Activated CD8-positive, alpha-beta T cell treated with anti-CD3 and anti-CD28 coated beads for 36 hours (primary cell): ENCODE measurements around the gene APOC3. TPM values are rescaled to one million over a fixed set of nuclear protein-coding genes. Genes with fewer than 3 reads are reported as not detected.
"Not testable (repeated sequence)": the region's sequence is repeated elsewhere in the genome, so short reads cannot be mapped to it uniquely, and the experiment has no call there.

Experiments used
- ATAC-seq: fragments of 200-7000 bp; cut with Tn5 transposase; one replicate; pipeline ENCODE4 v1.10.0; 2021; ENCODE audit warnings: mild to moderate bottlenecking, moderate library complexity
- CTCF ChIA-PET: fragments of 350-600 bp; sonication (Branson Sonifier 250); formaldehyde crosslinking; loops from one replicate; lab custom pipeline; 2021; ENCODE audit warnings: antibody characterized with exemption; lab: Charles Lee
- POLR2A ChIA-PET: fragments of 350-600 bp; sonication (Branson Sonifier 250); formaldehyde crosslinking; loops from one replicate; lab custom pipeline; 2021; ENCODE audit warnings: antibody characterized with exemption; lab: Charles Lee
- DNase-seq: peaks from one replicate; pipeline ENCODE4 v3.0.0-alpha.2; 2020
- H3K27ac Mint-ChIP-seq: one replicate; pipeline ENCODE4 v1.8.0; 2021; ENCODE audit warnings: mild to moderate bottlenecking, mixed read lengths
- H3K27me3 Mint-ChIP-seq: one replicate; pipeline ENCODE4 v1.8.0; 2021; ENCODE audit warnings: mixed read lengths
- H3K36me3 Mint-ChIP-seq: one replicate; pipeline ENCODE4 v1.8.0; 2021; ENCODE audit warnings: low read depth, mixed read lengths
- H3K4me1 Mint-ChIP-seq: one replicate; pipeline ENCODE4 v1.8.0; 2021; ENCODE audit warnings: low read depth, mixed read lengths
- H3K4me3 Mint-ChIP-seq: one replicate; pipeline ENCODE4 v1.8.0; 2021; ENCODE audit warnings: mild to moderate bottlenecking, moderate library complexity, mixed read lengths
- H3K9me3 Mint-ChIP-seq: one replicate; pipeline ENCODE4 v1.8.0; 2021; ENCODE audit warnings: mixed read lengths
- CTCF ChIP-seq: fragments of 200-600 bp; IDR thresholded peaks from one replicate; pipeline ENCODE4 v1.8.0; 2022; ENCODE audit warnings: antibody characterized with exemption, mild to moderate bottlenecking
- intact Hi-C: fragments of 100-400 bp; cut with micrococcal nuclease; formaldehyde crosslinking; loops from one replicate; pipeline ENCODE4 v1.10.0; 2022
- total RNA-seq, 2 experiments: library from RNA; stranded (reverse); gene quantifications; one replicate each; pipeline ENCODE4 v1.2.3, GENCODE V29; 2021

APOC3 gene
- total RNA-seq, 2 experiments from 2014 or later, result not detected

DNA sequence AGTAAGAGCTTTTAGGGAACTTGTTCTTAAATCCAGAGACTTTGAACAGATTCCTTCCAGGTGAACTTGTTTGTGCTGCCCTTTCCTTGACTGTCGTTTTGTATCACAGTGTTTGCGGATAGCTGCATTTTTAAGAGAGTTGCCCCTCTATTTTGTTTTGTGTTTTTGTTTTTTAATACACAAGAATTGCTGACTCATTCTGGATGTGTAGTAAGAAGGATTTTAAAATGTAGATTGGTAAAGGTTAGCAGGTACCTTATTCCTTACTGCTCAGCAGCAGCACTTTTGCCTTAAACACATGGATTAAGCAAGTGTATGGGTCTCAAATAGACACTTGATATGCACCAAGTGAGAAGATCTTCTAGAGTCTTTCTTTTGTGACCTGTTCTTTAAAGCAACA is 29.1 kb upstream of the APOC3 start:
- Mint-ChIP-seq H3K27me3 (peaks cover 6% of the 10 kb centered on the region), H3K36me3 (no peaks in the 10 kb centered on the region), H3K4me1 (no peaks in the 10 kb centered on the region), H3K4me3 (no peak overlapping the region), H3K9me3 (no peaks in the 10 kb centered on the region), H3K27ac (no peak overlapping the region)
- ATAC-seq (no peak), DNase-seq (no peak)
- TF ChIP-seq CTCF, result no peak
- ChIA-PET POLR2A (interaction anchor here (1.1 kb wide), 1 partner anchor 14 kb away, joined by 3 read pairs; no protein-coding TSS in a partner anchor), CTCF (interaction anchor here (1.7 to 2.8 kb wide), 3 partner anchors 10 to 305 kb away, joined by 5 to 17 read pairs (median 10); partner anchors contain the start of gene APOA5)
- intact Hi-C loops, result no loop called here

GRCh38 chr11:116801662-116802061 is 28.0 kb upstream of the APOC3 start:
- intact Hi-C loops, H3K9me3 Mint-ChIP-seq, H3K4me3 Mint-ChIP-seq, H3K27me3 Mint-ChIP-seq, H3K4me1 Mint-ChIP-seq, ATAC-seq, H3K27ac Mint-ChIP-seq, DNase-seq, H3K36me3 Mint-ChIP-seq, POLR2A ChIA-PET: not testable (repeated sequence)
- CTCF ChIA-PET, result interaction anchor here (0.8 to 1.0 kb wide), 2 partner anchors 10 to 14 kb away, joined by 3 to 6 read pairs; partner anchors contain the start of genes APOA5 and ZPR1

DNA sequence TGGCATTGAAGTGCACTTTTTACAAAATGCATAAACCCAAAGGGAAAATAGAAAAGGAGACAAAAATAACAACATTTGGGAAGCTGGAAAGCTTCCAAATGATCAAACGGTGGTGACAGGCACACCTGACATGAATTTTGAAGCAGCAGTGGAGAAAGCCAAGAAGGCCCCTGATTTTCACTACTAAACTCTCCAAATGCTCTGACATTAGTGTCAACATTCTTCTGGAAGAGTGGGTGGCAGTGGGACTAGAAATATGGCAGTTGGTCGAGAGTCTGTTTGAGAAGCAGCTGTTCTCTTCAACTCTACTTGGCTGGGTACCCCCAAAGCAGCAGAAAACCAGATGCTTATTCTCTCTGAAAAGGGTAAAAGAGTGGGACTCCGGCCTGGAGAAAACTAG is 25.7 kb upstream of the APOC3 start:
- ATAC-seq (no peak), DNase-seq (no peak)
- TF ChIP-seq CTCF, result no peak
- Mint-ChIP-seq H3K9me3 (no peaks in the 10 kb centered on the region), H3K27ac (no peak overlapping the region), H3K4me1 (no peaks in the 10 kb centered on the region), H3K4me3 (no peak overlapping the region), H3K27me3 (peaks cover 6% of the 10 kb centered on the region), H3K36me3 (no peaks in the 10 kb centered on the region)
- intact Hi-C loops, result no loop called here
- CTCF ChIA-PET, result interaction anchor here (1.0 to 3.0 kb wide), 2 partner anchors 13 to 32 kb away, joined by 3 to 11 read pairs; partner anchors contain the start of gene APOA5
- POLR2A ChIA-PET, result no interaction called here

DNA sequence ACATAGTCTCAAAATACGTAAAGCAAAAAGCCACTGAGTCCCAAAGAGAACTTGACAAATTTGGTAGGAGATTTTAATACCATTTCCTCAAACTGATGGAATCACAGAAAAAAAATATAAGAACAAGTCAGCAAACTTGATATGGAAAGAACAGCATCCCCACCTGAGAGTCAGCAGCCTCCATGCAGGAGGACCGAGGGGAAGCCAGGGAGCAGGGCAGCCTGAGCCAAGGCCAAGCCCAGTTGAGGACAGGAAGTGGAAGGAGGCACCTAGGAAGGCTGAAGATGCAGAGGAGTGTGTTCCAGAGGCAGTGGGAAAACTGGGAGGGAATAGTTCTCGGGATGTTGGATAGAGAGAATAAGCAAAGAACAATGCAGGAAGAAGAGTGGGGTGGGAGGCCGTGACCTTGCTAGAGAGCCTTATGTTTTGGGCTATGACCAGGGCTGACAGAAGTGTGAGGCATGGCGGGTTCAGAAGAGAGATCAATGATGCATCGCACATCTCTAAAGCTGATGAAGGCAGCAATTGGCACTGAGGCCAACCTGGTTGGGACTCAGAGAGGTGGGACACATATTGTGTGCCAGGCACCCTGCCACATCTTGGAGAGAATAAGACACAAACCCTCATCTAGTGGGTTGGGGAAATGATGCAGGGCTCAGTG is 22.0 kb upstream of the APOC3 start:
- intact Hi-C loops, result no loop called here
- ATAC-seq, result no peak
- H3K4me1 Mint-ChIP-seq, result no peaks in the 10 kb centered on the region
- CTCF ChIA-PET, result interaction anchor here (1.0 kb wide), 1 partner anchor 17 kb away, joined by 3 read pairs; the partner anchor contains the start of gene APOA5
- no peaks in the 10 kb centered on the region for H3K9me3 Mint-ChIP-seq
- peaks cover 4% of the 10 kb centered on the region for H3K27me3 Mint-ChIP-seq
- POLR2A ChIA-PET, result no interaction called here
- no peak overlapping the region for H3K27ac Mint-ChIP-seq
- no peak overlapping the region for H3K4me3 Mint-ChIP-seq
- TF ChIP-seq CTCF, result no peak
- no peak for DNase-seq
- H3K36me3 Mint-ChIP-seq, result no peaks in the 10 kb centered on the region

- no peak for TF ChIP-seq CTCF
- ATAC-seq, result no peak
- intact Hi-C loops, result no loop called here
- POLR2A ChIA-PET, result no interaction called here
- Mint-ChIP-seq H3K27me3 (peaks cover 3% of the 10 kb centered on the region), H3K27ac (no peak overlapping the region), H3K9me3 (no peaks in the 10 kb centered on the region), H3K36me3 (no peaks in the 10 kb centered on the region), H3K4me3 (no peak overlapping the region), H3K4me1 (no peaks in the 10 kb centered on the region)
- CTCF ChIA-PET, result no interaction called here
- no peak for DNase-seq
Observed at GRCh38 chr11:116808262-116809175, 21.2 kb upstream of the APOC3 start.
